B cell (primary cell): ENCODE results near the gene EPB41L4B. TPM values are rescaled to one million over a fixed set of nuclear protein-coding genes. Genes with fewer than 3 reads are reported as not detected.

Experiments
- ATAC-seq: fragments of 200-7000 bp; cut with Tn5 transposase; one replicate; pipeline ENCODE4 v1.10.0; 2021; ENCODE audit warnings: low read depth, mild to moderate bottlenecking, moderate number of reproducible peaks, moderate library complexity
- CTCF ChIA-PET: fragments of 350-600 bp; sonication (Branson Sonifier 250); formaldehyde crosslinking; loops from one replicate; lab custom pipeline; 2021; ENCODE audit warnings: antibody characterized with exemption, inconsistent platforms; lab: Charles Lee
- POLR2A ChIA-PET: fragments of 350-600 bp; sonication (Branson Sonifier 250); formaldehyde crosslinking; loops from one replicate; lab custom pipeline; 2021; ENCODE audit warnings: antibody characterized with exemption; lab: Charles Lee
- DNase-seq: peaks from one replicate; pipeline ENCODE4 v3.0.0; 2013
- H2AFZ ChIP-seq: 2 replicates; pipeline ENCODE4 v1.6.1; 2012; ENCODE audit warnings: mild to moderate bottlenecking, low read depth, low read length; ENCODE audit not compliant: insufficient read depth, poor library complexity, severe bottlenecking
- H3K27ac ChIP-seq, 2 donors: 1 replicate in 1 of 2; 2 replicates in 1 of 2; pipeline ENCODE4 v1.5.1; 2012 to 2013; ENCODE audit warnings: low read length in 2 of 2, mild to moderate bottlenecking in 2 of 2, moderate library complexity in 1 of 2
- H3K27me3 ChIP-seq, 4 experiments: fragments of 200-600 bp in 1 of 4; sonication (generic) in 1 of 4; replicated peaks in 1 of 4; 1 replicate in 2 of 4; 2 replicates in 2 of 4; pipeline versions ENCODE4 v1.6.1 to v1.7.0; 2013 to 2016; ENCODE audit warnings: low read length in 3 of 4, mild to moderate bottlenecking in 2 of 4, mixed read lengths in 1 of 4, moderate library complexity in 1 of 4; ENCODE audit not compliant: insufficient read depth in 4 of 4, control insufficient read depth in 3 of 4; ENCODE audit errors: control extremely low read depth in 1 of 4
- H3K36me3 ChIP-seq, 2 experiments: replicated peaks in 1 of 2; 1 replicate in 1 of 2; 2 replicates in 1 of 2; pipeline versions ENCODE4 v1.6.1 to v1.7.1; 2013; ENCODE audit warnings: low read length in 1 of 2; ENCODE audit not compliant: insufficient read depth in 2 of 2, control insufficient read depth in 1 of 2; ENCODE audit errors: control extremely low read depth in 1 of 2, extremely low read depth in 1 of 2
- H3K4me1 ChIP-seq, 2 donors: fragments of 200-600 bp in 1 of 2; sonication (generic) in 1 of 2; 1 replicate in 1 of 2; 2 replicates in 1 of 2; pipeline versions ENCODE4 v1.5.1 to v1.6.1; 2013 to 2017; ENCODE audit warnings: low read length in 2 of 2; ENCODE audit not compliant: control insufficient read depth in 2 of 2, insufficient read depth in 2 of 2
- H3K4me2 ChIP-seq: replicated peaks from 2 replicates; pipeline ENCODE3; 2012; ENCODE audit warnings: mild to moderate bottlenecking, low read depth, low read length; ENCODE audit not compliant: poor library complexity, severe bottlenecking
- H3K4me3 ChIP-seq, 5 experiments: fragments of 200-600 bp in 1 of 5; sonication (generic) in 1 of 5; 1 replicate in 3 of 5; 2 replicates in 2 of 5; pipeline versions ENCODE4 v1.5.1 to v1.7.0; 2011 to 2016; ENCODE audit warnings: low read length in 4 of 5, mild to moderate bottlenecking in 4 of 5, low read depth in 2 of 5, control low read depth in 1 of 5, moderate library complexity in 1 of 5; ENCODE audit not compliant: insufficient read depth in 1 of 5; ENCODE audit errors: control extremely low read depth in 1 of 5, extremely low read depth in 1 of 5
- H3K79me2 ChIP-seq: fragments of 200-600 bp; sonication (generic); one replicate; pipeline ENCODE4 v1.6.0; 2016; ENCODE audit warnings: low read length; ENCODE audit not compliant: control insufficient read depth, insufficient read depth
- H3K9ac ChIP-seq: fragments of 200-600 bp; sonication (generic); 2 replicates; pipeline ENCODE4 v1.6.1; 2017; ENCODE audit warnings: mild to moderate bottlenecking, low read length, moderate library complexity
- H3K9me3 ChIP-seq, 3 donors: one replicate each; pipeline versions ENCODE4 v1.6.1 to v1.7.1; 2013; ENCODE audit warnings: low read length in 2 of 3; ENCODE audit not compliant: control insufficient read depth in 2 of 3, insufficient read depth in 1 of 3; ENCODE audit errors: control extremely low read depth in 1 of 3
- H4K20me1 ChIP-seq: 2 replicates; pipeline ENCODE4 v1.6.0; 2012; ENCODE audit warnings: mild to moderate bottlenecking, low read length; ENCODE audit not compliant: insufficient read depth, control insufficient read depth, poor library complexity, severe bottlenecking
- H3K27ac Mint-ChIP-seq: one replicate; pipeline ENCODE4 v1.8.0; 2021; ENCODE audit warnings: mixed read lengths
- H3K27me3 Mint-ChIP-seq: one replicate; pipeline ENCODE4 v1.8.0; 2021; ENCODE audit warnings: mixed read lengths
- H3K4me1 Mint-ChIP-seq: one replicate; pipeline ENCODE4 v1.8.0; 2021; ENCODE audit warnings: mixed read lengths
- H3K4me3 Mint-ChIP-seq: one replicate; pipeline ENCODE4 v1.8.0; 2021; ENCODE audit warnings: mixed read lengths
- H3K9me3 Mint-ChIP-seq: one replicate; pipeline ENCODE4 v1.8.0; 2022; ENCODE audit warnings: mixed read lengths; ENCODE audit not compliant: insufficient read depth
- EZH2 ChIP-seq: IDR thresholded peaks from 2 replicates; pipeline ENCODE4 v1.6.1; 2012; ENCODE audit warnings: borderline replicate concordance, low read depth, mild to moderate bottlenecking, moderate library complexity, low read length; ENCODE audit not compliant: insufficient read depth, poor library complexity, severe bottlenecking
- WGBS: methylation state at CpG from one replicate; pipeline ENCODE4 v1.1.5; 2013; ENCODE audit warnings: missing lambda C conversion rate; ENCODE audit not compliant: insufficient coverage; 5-methylcytosine and 5-hydroxymethylcytosine counted together
- intact Hi-C: fragments of 100-400 bp; cut with micrococcal nuclease; formaldehyde crosslinking; loops from one replicate; pipeline ENCODE4 v1.10.0; 2022
- polyA plus RNA-seq: library from polyadenylated mRNA; depleted of rRNA; stranded (reverse); fragments of >200 nt; gene quantifications from 2 replicates; pipeline ENCODE4 v1.2.3, GENCODE V29; 2012
- total RNA-seq, 2 donors: library from RNA; stranded (reverse); fragments of 120-200 nt in 1 of 2; gene quantifications; 1 replicate in 1 of 2; 2 replicates in 1 of 2; pipeline versions ENCODE4 v1.2.3 to v1.2.4, GENCODE V29; 2013 to 2022
- TF ChIP-seq, protein P1 (sequence below): fragments of 200-600 bp; IDR thresholded peaks from one replicate; pipeline ENCODE4 v1.8.0; 2022; ENCODE audit warnings: antibody characterized with exemption, mild to moderate bottlenecking

Gene EPB41L4B
- total and polyA plus RNA-seq, 2 donors (not counting 1 experiment from before 2014, with no cell fraction given) = 2.9 TPM; not detected in 1

DNA sequence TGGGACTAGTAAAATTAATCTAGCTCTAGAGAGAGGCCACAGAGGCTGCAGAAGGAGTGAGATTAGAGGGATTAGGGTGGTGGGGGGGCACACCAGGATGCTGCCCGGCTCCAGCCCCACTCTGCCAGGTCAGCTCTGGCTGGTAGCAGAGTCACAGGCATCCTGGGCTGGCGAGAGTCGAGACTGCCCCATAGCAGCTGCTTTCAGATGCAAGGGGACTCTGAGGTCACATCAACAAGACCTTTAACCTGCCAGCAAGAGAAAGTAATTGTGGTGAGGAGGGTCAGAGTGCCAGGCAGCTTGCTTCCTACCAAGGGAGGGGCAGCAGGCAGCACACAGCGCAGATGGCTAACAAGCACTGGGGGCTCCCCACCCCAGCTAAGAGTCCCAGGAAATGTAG is 7.5 kb downstream of the EPB41L4B start:
- Histone ChIP-seq H3K27me3 (peaks cover 0 to 33% (median 12%) of the 10 kb centered on the region in 4 experiments), H3K4me2 (no peak overlapping the region), H3K9me3 (peaks cover 0 to 5% (median 0%) of the 10 kb centered on the region in 3 donors), H2AFZ (no peak overlapping the region), H3K9ac (no peak overlapping the region), H3K27ac (no peak overlapping the region), H3K36me3 (no peaks in the 10 kb centered on the region), H3K4me1 (no peaks in the 10 kb centered on the region), H3K79me2 (no peaks in the 10 kb centered on the region), H4K20me1 (no peaks in the 10 kb centered on the region), H3K4me3 (no peak overlapping the region)
- peaks cover 5% of the 10 kb centered on the region for H3K4me1 Mint-ChIP-seq
- H3K27ac Mint-ChIP-seq = no peak overlapping the region
- 57% methylated on average over 2 of the region's 4 CpGs for WGBS
- ChIA-PET POLR2A (no interaction called here), CTCF (no interaction called here)
- intact Hi-C loops = loop anchor here (5.0 to 10.0 kb wide), 2 partner anchors 89 to 199 kb away; partner anchors contain the start of gene TMEM245
- ATAC-seq (no peak), DNase-seq (no peak)
- no peaks in the 10 kb centered on the region for H3K9me3 Mint-ChIP-seq
- TF ChIP-seq, protein P1, sequence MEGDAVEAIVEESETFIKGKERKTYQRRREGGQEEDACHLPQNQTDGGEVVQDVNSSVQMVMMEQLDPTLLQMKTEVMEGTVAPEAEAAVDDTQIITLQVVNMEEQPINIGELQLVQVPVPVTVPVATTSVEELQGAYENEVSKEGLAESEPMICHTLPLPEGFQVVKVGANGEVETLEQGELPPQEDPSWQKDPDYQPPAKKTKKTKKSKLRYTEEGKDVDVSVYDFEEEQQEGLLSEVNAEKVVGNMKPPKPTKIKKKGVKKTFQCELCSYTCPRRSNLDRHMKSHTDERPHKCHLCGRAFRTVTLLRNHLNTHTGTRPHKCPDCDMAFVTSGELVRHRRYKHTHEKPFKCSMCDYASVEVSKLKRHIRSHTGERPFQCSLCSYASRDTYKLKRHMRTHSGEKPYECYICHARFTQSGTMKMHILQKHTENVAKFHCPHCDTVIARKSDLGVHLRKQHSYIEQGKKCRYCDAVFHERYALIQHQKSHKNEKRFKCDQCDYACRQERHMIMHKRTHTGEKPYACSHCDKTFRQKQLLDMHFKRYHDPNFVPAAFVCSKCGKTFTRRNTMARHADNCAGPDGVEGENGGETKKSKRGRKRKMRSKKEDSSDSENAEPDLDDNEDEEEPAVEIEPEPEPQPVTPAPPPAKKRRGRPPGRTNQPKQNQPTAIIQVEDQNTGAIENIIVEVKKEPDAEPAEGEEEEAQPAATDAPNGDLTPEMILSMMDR = no peak
- no peak for TF ChIP-seq EZH2
- peaks cover 67% of the 10 kb centered on the region for H3K27me3 Mint-ChIP-seq
- no peak overlapping the region for H3K4me3 Mint-ChIP-seq

DNA sequence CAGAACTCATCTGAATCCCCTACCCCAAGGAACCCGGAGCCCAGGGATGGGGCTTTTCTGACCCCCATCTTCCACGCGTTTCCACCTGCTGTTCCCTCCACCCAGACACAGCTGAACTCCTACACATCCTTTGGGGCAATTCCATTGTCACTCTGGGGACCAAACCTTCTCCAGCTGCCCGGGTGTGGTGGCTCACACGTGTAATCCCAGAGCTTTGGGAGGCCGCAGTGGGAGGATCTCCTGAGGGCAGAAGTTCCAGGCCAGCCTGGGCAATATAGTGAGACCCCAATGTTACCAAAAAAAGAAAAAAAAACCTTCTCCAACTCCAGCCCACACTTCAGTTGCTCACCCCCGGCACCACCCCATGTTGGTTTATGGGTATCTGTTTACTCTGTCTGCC is 8.1 kb downstream of the EPB41L4B start:
- Histone ChIP-seq H2AFZ (no peak overlapping the region), H3K9ac (no peak overlapping the region), H3K4me3 (no peak overlapping the region), H3K36me3 (no peaks in the 10 kb centered on the region), H3K27me3 (peaks cover 0 to 27% (median 10%) of the 10 kb centered on the region in 4 experiments), H3K27ac (no peak overlapping the region), H4K20me1 (no peaks in the 10 kb centered on the region), H3K4me1 (no peaks in the 10 kb centered on the region), H3K4me2 (no peak overlapping the region), H3K9me3 (peaks cover 0 to 5% (median 0%) of the 10 kb centered on the region in 3 donors), H3K79me2 (no peaks in the 10 kb centered on the region)
- Mint-ChIP-seq H3K9me3 (no peaks in the 10 kb centered on the region), H3K4me1 (peaks cover 5% of the 10 kb centered on the region), H3K27me3 (peaks cover 65% of the 10 kb centered on the region), H3K27ac (no peak overlapping the region), H3K4me3 (no peak overlapping the region)
- no peak for ATAC-seq
- 91% methylated on average over 5 of the region's 7 CpGs for WGBS
- ChIA-PET POLR2A (no interaction called here), CTCF (no interaction called here)
- intact Hi-C loops = loop anchor here (5.0 to 10.0 kb wide), 2 partner anchors 90 to 198 kb away; partner anchors contain the start of gene TMEM245
- no peak for TF ChIP-seq EZH2
- TF ChIP-seq, protein P1 = no peak
- DNase-seq = no peak
